C1 segment of cervical spinal cord (tissue), 14 donors: ENCODE data around the gene NSL1.
"Not testable (repeated sequence)": the region's sequence is repeated elsewhere in the genome, so short reads cannot be mapped to it uniquely, and the experiment has no call there.

Experiments used
- DNase-seq, 14 donors: peaks; one replicate each; lab custom pipeline; 2025; lab: John Stamatoyannopoulos, UW

Gene NSL1

GRCh38 chr1:212752252-212752933, 39.2 kb downstream of the NSL1 start:
- DNase-seq: no peak

DNA sequence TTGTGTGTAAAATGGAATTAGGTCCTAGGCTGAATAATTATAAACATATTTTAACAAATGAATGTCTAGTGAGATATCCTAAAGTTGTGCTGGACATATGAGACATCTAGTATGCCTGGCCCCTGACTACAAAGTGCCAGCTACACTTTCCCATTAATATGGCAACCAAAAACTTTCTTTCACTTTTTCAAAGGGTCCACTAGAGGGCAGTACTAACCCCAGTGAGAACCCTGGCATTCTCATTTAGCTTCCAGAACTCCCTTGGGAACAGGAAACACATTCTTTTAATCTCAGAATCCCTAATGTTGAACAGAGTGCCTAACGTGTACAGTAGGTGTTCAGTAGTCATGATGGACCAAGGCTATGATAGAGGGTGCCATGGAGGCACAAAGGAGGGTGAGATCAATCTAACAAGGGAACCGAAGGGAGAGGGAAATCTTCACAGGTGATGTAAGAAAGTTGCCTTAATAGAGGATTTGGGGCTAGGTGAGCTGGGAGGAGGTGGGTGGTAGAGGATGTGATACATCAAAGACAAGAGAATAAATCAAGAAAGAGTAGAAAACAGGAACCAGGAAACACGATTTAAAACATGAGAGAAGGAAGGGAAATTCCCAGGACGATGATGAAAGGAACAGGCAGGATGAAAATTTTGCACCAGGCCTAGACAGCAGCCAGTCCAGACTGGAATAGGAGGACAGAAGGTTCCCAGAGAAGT, 41.6 kb downstream of the NSL1 start:
- peak in 2 of 14 donors; percentile 11 for DNase-seq

GRCh38 chr1:212746546-212746945, 45.0 kb downstream of the NSL1 start:
- DNase-seq: no peak

DNA sequence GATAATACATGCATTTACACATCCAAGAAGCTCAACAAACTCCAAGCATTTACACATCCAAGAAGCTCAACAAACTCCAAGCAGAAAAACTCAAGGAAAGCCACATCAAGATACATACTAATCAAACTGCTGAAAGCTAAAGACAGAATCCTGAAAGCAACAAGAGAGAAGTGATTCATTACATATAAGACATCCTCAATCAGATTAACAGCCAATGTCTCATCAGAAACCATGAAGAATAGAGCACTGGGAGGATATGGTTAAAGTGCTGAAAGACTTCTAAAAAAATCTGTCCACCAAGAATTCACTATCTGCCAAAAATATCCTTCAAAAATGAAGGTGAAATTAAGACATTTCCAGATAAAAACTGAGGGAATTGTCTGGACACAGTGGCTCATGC, 46.3 kb downstream of the NSL1 start:
- no peak for DNase-seq

GRCh38 chr1:212743901-212744475, 47.6 kb downstream of the NSL1 start:
- no peak for DNase-seq

DNA sequence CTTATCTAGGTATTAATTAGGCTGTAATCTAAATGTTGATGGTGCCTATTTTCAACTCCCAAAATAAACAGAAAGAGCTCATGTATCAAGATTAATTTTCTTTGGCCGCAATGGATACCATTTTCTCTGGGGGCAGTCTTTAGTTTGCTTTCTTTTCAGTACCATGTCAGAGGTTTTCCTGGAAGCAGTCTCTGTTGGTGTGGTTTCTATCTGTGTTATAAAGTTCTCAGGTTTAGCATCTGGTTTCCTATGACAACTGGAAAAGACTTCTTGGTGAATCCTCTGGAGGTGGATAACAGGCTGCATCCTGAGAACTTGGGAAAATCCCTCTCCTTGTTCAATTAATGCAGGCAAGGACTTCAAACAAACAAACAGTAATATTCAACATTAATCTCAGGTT, 53.2 kb downstream of the NSL1 start:
- DNase-seq: no peak

GRCh38 chr1:212737559-212737958, 54.0 kb downstream of the NSL1 start:
- no peak for DNase-seq

DNA sequence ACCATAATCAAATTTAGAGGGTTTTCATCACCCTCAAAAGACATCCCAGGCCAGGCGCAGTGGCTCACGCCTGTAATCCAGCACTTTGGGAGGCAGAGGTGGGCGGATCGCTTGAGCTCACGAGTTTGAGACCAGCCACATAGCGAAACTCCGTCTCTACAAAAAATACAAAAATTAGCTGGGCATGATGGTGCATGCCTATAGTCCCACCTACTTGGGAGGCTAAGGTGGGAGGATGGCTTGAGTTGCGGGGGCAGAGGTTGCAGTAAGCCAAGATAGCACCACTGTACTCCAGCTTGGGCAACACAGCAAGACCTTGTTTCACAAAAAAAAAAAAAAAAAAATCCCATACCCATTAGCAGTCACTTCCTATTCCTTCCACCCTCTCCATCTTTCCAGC, 58.5 kb downstream of the NSL1 start:
- DNase-seq: no peak

- no peak for DNase-seq
These were observed 59.9 kb downstream of the NSL1 start for GRCh38 chr1:212731630-212732029.

GRCh38 chr1:212728606-212729005, 63.0 kb downstream of the NSL1 start:
- no peak for DNase-seq

GRCh38 chr1:212727386-212728181, 64.0 kb downstream of the NSL1 start:
- no peak for DNase-seq

GRCh38 chr1:212724679-212725078, 66.9 kb downstream of the NSL1 start:
- DNase-seq: not testable (repeated sequence)

DNA sequence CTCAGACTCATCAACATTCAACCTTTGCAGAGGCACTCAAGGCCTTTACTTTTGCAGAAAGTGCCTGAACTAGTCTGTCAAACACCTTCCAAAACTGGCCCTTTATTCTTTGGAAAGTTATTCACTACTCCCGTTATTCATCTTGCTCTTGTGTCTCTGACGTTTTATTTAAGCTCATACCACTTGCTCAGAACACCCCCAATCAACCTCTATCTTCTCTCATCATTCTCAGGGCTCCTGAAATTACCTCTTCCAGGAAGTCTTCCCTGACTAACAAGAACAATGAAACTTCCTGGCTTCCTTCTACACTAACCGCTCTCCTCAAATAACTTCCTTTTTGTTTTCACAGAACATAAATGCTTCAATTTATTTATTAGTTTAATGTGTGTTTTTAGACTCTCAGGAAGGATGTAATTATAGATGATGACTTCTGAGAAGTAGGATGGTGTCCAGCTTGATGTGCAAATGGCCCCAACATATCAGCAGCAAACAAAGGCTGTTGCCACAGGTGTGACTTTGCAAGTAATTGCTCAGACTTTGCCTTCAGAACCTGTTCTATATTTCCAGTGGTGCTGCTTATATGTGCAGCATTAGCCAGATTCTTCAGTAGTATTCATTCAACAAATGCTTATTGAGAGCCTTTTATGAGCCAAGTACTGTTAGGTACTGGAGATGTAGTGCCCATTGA, 69.2 kb downstream of the NSL1 start:
- no peak for DNase-seq

- DNase-seq: no peak
These were observed 70.0 kb downstream of the NSL1 start for GRCh38 chr1:212721388-212722247.

GRCh38 chr1:212719633-212720032, 71.9 kb downstream of the NSL1 start:
- DNase-seq: no peak

- DNase-seq: no peak
These were observed 73.1 kb downstream of the NSL1 start for GRCh38 chr1:212718499-212718898.

DNA sequence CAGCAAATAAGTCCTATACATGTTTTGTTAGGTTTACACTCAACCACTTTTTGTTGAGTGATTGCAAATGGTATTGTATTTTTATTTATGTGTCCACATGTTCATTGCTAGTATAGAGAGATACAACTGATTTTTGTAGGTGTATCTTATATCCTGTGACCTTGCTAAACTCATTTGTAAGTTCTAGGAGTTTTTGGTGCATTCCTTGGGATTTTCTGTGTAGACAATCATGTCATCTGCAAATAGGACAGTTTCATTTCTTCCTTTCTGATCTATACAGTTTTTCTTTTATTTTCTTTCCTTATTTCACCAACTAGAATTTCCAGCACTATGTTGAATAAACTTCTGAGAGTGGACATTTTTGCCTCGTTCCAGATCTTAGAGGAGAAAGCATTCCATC, 75.4 kb downstream of the NSL1 start:
- DNase-seq: no peak

DNA sequence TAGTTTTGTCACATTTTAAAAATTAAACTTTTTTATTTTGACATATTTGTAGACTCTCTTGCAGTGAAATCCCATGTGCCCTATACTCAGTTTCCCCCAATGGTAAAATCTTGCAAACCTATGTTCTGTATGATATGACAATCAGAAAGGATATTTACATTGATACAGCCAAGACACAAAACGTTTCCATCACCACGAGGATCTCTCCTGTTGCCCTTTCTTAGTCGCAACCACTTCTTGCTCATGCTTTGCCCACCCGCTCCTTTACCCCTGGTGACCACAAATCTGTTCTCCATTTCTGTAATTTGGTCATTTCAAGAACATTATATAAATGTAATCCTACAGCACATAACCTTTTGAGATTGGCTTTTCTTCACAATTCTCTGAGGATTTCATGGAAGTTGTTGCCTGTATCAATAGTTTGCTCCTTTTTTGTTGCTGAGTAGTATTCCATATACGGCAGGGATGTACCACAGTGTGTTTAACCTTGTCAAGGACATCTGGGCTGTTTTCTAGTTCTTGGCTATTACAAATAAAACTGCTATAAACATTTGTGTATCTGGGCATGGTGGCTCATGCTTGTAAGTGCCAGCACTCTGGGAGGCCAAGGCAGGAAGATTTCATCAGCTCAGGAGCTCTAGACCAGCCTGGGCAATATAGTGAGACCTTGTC, 78.0 kb downstream of the NSL1 start:
- no peak for DNase-seq

DNA sequence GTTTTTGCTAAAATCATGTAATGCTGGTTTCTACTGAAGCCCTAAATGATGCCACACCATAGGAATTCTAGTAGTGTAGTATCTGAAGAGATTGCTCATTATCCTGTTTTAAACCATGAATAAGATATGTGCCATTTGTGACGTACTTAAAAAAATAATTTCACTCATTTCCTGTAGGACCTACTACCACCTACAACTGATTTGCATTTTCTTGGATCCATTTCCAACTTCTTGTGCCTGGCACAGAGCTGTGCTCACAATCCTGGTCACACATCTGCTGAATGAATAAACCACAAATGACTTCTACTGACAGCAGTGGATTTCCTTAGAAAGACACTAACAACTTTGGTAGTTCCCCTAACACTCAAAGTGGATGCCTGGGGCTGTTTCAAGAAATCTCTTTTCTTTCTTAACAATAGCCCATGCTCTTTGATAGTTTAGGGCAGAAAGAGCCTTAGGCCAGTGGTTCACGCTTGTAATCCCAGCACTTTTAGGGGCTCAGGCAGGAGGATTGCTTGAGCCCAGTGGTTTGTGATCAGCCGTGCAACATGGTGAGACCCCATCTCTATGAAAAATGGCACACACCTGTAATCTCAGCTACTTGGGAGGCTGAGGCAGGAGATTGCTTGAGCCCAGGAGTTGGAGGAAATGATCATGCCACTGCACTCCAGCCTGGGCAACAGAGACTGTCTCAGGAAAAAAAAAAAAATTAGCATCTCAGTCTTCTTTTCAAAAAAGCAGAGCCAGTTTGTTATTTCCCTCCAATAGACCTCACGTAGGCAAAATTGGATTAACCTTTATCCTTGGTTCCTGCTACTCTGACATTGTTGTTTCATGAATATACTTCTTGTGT, 78.9 kb downstream of the NSL1 start:
- no peak for DNase-seq
